Nucleus accumbens (tissue), 56 donors: Measurements from ENCODE around the gene WBP1.
"Not testable (repeated sequence)": the region's sequence is repeated elsewhere in the genome, so short reads cannot be mapped to it uniquely, and the experiment has no call there.

ENCODE experiments used
- DNase-seq, 56 donors: peaks; one replicate each; lab custom pipeline; 2025; lab: John Stamatoyannopoulos, UW

The WBP1 gene

GRCh38 chr2:74458132-74458937, at the start of gene WBP1:
Gene WBP1 (plus strand): TSS chr2:74458438. CDS start chr2:74458603, 165 bp downstream.
- DNase-seq = peak; percentile 73 to 100 (median 99)

DNA sequence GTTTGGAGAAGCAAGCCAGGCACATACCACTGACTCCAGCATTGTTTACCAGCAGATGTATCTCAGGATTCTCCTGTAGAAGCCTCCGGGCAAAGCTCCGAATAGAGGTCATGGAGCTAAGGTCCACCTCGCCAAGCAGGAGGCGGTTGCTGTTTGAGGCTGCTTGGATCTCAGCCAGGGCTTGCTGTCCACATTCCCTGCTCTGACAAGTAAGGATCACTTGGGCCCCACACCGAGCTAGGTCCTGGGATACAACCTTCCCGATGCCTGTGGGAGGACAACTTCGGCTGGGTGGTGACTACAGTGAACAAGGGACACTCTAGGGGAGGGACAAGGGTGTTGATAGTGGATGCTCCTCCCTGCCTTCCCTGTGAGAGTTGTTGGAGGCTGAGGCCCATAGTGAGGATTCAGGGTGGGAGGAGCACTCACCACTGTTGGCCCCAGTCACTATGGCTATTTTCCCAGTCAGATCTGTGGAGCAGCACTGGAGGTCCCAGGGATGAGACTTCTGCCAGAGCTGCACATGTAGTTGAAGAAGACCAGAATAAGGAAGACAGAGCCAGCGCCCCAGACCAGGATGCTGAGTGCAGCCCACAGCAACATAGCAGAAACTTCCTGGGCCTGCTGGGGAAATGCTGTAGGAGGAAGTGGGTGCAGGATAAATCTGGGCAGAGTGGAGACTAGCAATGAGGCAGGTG, 45.1 kb upstream of the WBP1 start:
- peak in 1 of 56 donors; percentile 8 for DNase-seq

DNA sequence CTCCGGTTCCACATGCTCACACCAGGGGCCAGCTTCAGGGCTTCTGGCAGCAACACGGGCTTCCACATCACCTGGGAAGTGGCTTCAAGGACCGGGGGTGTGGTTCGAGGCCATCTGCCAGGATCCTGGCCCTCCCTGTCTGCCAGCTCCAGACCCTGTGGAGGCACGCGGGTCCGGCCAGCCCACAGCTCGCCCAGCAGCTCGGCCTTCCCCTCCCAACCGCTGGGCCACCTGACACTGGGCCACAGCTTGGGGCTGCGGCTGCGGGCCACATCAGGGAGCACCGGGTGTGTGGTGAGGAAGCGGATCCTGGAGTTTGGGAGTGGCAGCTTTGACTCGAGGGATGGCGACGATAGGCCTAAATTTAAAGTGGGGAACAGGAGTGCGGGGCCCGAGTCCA, 43.8 kb upstream of the WBP1 start:
- no peak for DNase-seq

DNA sequence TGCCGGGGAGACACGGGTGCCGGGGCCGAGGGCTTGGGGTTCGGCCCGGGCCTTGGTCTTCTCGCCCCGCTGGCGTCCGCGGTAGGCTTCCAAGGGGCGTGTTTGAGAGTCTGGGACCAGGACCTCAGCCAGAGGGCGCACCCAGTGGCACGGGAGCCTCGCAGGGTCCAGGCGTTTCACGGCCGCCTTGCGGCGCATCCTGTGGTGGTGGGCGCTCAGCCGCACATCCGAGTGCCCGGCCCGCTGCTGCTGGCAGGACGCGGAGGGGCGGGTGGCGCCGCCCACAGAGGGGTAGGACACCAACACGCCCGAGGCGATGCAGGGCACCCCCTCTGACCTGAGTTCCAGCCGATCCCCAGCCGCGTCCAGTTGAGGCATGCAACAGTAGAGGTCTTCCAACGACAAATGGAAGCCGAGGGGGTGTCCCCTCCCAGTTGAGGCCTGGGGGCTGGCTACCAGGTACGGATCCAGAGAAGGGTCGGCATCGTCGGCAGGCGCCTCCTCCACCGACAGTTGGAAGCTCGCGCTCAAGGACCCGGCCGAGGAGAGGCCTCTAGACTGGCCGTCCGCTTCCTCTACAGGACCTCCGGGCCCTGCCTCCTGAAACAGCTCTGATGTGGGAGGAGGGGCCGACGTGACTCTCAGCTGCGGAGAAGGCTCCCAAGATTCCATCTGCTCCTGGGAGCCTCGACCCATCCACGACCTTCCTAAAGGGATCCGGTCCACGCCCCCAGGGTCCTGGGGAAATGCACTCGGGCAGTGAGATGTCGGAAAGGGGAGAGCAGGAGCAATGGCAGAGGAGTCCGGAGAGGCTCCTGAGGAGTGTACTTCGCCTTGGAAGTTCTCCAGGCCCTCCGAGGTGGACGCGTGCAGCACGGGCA, 43.1 kb upstream of the WBP1 start:
- DNase-seq = peak in 36 of 56 donors; percentile 23 to 74 (median 40)

- DNase-seq = no peak
Observed at GRCh38 chr2:74415762-74416395, 42.4 kb upstream of the WBP1 start.

- DNase-seq = no peak
Observed at GRCh38 chr2:74416778-74417177, 41.5 kb upstream of the WBP1 start.

- DNase-seq = no peak
Observed at GRCh38 chr2:74417197-74417596, 41.0 kb upstream of the WBP1 start.

DNA sequence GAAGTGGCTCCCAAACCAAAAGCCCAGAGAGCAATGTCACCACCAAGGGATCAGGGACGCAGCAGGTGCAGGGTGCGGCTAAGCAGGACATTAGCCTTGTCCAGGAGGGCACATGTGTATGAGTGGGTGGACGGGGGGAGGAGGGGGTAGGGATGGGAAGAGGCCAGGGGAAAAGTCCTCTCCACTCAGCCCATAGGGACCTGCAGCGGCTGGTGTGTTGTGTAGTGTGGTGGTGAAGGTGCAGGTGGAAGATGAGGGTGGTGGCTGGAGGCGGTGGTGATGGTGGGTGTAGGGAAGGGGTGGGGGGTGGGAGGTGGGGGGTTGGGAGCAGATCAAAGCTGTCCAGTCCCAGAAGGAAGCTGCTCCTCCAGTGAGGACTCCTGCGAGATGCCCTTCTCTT, 40.5 kb upstream of the WBP1 start:
- no peak for DNase-seq

DNA sequence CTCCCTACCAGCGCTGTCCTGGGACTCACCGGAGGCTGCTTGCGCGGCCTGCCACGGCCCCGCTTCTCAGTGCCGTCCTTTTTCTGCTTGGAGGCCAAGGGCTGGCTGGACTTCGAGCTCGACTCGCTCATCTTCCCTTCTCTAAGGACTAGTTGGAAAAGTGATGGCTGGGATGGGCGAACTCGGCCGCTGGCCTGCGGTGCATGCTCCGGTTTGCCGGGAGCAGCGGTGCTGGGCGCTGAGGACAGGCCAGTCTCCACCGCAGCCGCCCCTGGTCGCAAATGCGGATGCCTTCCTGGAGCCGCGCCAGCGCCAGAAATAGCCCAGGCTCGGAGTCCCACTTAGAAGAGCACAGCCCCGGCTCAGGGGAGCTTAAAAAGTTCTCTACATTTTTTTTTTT, 39.9 kb upstream of the WBP1 start:
- no peak for DNase-seq

DNA sequence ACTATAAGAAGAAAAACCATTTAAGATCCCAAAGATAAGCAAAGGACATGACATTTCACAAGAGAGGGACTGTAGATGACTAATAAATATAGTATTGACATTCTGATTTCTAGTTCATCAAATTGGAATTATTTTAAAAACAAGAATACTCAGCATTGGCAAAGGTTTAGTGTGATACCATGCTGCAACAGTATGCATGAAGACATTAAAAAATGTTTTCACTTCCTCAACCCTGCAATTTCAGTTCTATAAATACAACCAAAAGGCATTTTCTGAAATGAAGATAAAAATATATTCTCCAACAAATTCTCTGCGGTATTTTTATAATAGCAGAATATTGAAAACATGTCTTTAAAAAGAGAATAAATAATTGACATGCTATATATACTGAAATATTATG, 38.9 kb upstream of the WBP1 start:
- no peak for DNase-seq

GRCh38 chr2:74420006-74420405, 38.2 kb upstream of the WBP1 start:
- DNase-seq = no peak

GRCh38 chr2:74420443-74421103, 37.7 kb upstream of the WBP1 start:
- not testable (repeated sequence) for DNase-seq

GRCh38 chr2:74421221-74421870, 36.9 kb upstream of the WBP1 start, which contains the start of the genes C2orf81 and WDR54:
Gene C2orf81 (minus strand): TSS chr2:74421619. CDS start chr2:74421560, 59 bp downstream.
Gene WDR54 (plus strand): TSS chr2:74421730. CDS start chr2:74422154, 424 bp downstream.
- DNase-seq = peak in 54 of 56 donors; percentile 17 to 92 (median 72)

DNA sequence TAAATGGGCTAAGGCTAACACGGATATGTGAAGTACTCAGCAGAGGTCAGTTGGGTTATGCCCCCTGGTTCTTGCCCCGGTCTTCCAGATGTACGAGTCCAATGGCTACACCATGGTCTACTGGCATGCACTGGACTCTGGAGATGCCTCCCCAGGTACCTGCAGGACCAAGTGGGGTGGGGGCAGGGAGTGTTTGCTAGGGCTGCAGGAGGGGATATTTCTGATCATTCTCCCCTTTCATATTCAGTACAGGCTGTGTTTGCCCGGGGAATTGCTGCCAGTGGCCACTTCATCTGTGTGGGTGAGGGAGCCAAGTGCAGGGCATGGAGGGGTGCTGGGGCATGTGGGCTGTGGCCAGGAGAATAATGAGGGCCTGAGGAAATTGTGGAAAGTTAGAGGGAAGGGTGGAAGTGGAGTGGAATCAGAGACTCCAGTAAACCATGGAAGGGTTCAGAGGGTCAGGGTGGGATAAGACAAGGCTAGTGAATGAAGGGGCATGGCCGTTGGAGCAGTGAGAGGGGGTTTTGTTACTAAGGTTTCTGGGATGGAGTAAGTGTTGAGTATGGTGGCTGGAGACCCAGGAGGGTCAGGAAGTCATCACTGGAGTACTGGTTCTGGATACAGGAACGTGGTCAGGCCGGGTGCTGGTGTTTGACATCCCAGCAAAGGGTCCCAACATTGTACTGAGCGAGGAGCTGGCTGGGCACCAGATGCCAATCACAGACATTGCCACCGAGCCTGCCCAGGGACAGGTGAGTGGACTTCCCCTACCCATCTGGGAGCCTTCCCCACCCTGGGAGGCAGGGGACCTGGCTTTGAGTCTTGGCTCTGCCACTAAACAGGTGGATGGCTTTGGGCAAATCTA, 34.8 kb upstream of the WBP1 start:
- no peak for DNase-seq

DNA sequence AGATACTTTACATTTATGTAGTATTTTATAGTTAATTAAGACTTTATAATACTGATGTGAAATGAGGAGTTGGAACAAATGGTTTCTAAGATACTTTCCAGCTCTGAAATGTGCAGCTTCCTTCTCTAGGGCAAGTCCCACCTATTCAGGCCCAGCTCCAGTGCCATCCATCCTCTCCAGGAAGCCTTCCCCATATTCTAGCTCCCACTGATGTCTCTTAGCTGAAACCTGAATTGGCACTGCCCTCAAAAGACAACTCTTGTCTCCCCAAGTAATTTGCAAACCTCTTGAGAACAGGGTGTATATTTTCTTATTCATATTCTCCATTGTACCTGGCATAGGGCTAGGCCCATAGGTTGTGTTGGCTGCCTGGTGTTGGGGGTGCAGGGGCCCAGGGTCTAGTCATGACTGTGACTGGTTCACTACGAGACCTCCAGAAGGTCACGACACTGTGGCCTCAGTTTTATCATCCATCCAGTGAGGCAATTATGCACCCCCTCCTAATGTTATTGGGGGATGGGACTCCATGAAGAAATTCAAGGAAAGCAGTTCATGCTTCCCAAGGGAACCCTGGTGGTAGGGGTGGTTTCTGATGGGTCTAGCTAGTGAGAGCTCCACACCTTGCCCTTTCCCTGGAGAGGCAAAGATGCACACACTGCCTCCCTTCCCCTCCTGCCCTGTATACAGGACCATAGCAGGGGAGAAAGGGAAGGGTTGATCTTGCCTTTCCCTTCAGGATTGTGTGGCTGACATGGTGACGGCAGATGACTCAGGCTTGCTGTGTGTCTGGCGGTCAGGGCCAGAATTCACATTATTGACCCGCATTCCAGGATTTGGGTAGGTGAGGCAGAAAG, 33.9 kb upstream of the WBP1 start:
- no peak for DNase-seq

DNA sequence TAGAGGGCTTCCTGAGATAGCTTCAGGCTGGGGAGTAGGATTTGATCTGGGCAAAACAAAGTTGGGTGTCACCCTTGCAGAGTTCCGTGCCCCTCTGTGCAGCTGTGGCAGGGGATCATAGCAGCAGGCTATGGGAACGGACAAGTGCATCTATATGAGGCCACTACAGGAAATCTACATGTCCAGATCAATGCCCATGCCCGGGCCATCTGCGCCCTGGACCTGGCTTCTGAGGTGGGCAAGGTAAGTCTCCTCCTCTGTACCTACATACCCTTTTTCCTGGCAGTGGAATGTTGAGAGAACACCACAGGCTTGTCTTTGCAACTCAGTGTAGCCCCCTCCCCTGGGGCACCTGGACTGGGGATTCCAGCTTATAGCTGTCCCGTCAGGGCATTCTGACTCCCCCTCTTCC, 33.2 kb upstream of the WBP1 start:
- no peak for DNase-seq

- no peak for DNase-seq
Observed at GRCh38 chr2:74425523-74425922, 32.7 kb upstream of the WBP1 start.
